ELF-1 (cell line): Measurements from ENCODE around the gene ACAD11.

ENCODE experiments used
- DNase-seq: peaks from one replicate; pipeline ENCODE4 v3.0.0-alpha.2; 2016; ENCODE audit warnings: low read depth, low spot score

ACAD11 gene

DNA sequence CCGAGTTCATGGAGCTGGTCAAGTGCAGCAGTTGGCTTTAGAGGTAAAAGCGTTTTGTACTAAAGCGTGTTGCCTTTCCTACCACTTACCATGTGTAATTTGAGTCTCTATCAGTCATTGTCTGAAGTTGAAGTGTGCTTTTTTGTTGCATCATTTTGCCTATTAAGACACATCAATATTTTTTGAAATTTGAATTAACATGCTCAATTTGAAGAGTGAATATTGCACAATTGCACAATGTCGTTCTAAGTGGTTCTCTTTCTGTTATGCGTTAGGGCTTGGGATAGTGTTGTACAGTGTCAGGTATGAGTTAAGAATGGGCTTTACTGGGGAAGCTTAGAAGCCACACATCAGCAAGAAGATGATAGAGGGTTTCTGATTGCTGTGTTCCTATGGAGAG is 146.6 kb downstream of the ACAD11 start:
- no peak for DNase-seq

DNA sequence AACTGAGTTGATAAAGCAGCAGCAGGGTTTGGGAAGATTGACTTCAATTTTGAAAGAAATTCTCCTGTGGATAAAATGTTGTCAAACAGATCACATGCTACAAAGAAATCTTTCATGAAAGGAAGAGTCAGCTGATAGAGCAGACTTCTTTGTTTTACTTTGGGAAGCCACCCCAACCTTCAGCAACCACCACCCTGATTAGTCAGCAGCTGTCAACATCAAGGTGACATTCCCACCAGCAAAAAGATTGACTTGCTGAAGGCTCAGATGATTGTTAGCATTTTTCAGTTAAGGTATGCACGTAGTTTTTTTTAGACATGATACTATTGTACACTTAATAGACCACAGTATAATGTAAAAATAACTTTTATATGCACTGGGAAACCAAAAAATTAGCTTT is 150.1 kb downstream of the ACAD11 start:
- no peak for DNase-seq

DNA sequence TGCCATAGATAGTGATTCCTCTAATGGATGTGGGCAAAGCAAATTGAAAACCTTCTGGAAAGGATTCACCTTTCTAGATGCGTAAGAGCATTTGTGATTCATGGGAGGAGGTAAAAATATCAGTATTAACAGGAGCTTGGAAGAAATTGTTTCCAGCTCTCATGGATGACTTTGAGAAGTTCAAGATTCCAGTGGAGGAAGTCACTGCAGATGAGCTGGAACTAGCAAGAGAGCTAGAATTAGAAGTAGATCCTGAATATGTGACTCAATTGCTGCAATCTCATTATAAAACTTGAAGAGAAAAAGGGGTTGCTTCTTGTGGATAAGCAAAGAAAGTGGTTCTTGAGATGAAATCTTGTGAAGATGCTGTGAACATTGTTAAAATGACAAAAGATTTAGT is 150.5 kb downstream of the ACAD11 start:
- DNase-seq, result no peak
